KMS-11 (cell line): ENCODE measurements around the gene FILIP1.

Experiments used
- H2AFZ ChIP-seq: fragments of 200-600 bp; sonication (generic); 2 replicates; pipeline ENCODE4 v1.6.1; 2016; ENCODE audit warnings: antibody characterized with exemption, mixed run types, low read depth
- H3K27ac ChIP-seq: fragments of 200-600 bp; sonication (generic); 2 replicates; pipeline ENCODE4 v1.6.1; 2016; ENCODE audit warnings: mild to moderate bottlenecking, mixed run types
- H3K27me3 ChIP-seq: fragments of 200-600 bp; sonication (generic); 2 replicates; pipeline ENCODE4 v1.6.1; 2017; ENCODE audit warnings: mild to moderate bottlenecking, low read depth, mixed run types, moderate library complexity; ENCODE audit not compliant: insufficient read depth
- H3K36me3 ChIP-seq: fragments of 200-600 bp; sonication (generic); 2 replicates; pipeline ENCODE4 v1.6.1; 2017; ENCODE audit warnings: mild to moderate bottlenecking, mixed run types; ENCODE audit not compliant: insufficient read depth
- H3K4me1 ChIP-seq: fragments of 200-600 bp; sonication (generic); 2 replicates; pipeline ENCODE4 v1.6.1; 2016; ENCODE audit warnings: mild to moderate bottlenecking, low read depth, mixed run types; ENCODE audit not compliant: poor library complexity, severe bottlenecking
- H3K4me2 ChIP-seq: fragments of 200-600 bp; sonication (generic); 2 replicates; pipeline ENCODE4 v1.7.0; 2016; ENCODE audit warnings: mild to moderate bottlenecking, mixed run types
- H3K4me3 ChIP-seq: fragments of 200-600 bp; sonication (generic); IDR thresholded peaks from 2 replicates; pipeline ENCODE4 v1.6.1; 2017; ENCODE audit warnings: low read depth, low read length, mixed read lengths; ENCODE audit not compliant: insufficient read depth
- H3K79me2 ChIP-seq: fragments of 200-600 bp; sonication (generic); 2 replicates; pipeline ENCODE4 v1.6.1; 2016; ENCODE audit warnings: low read depth, mixed run types; ENCODE audit not compliant: insufficient read depth
- H3K9ac ChIP-seq: fragments of 200-600 bp; sonication (generic); 2 replicates; pipeline ENCODE4 v1.6.1; 2016; ENCODE audit warnings: mild to moderate bottlenecking, mixed run types
- H4K20me1 ChIP-seq: fragments of 200-600 bp; sonication (generic); 2 replicates; pipeline ENCODE4 v1.6.1; 2016; ENCODE audit warnings: mild to moderate bottlenecking, mixed run types; ENCODE audit not compliant: insufficient read depth
- TF ChIP-seq, protein P1 (sequence below): fragments of 200-600 bp; sonication (generic); conservative IDR thresholded peaks from 2 replicates; pipeline ENCODE4 v1.6.1; 2017; ENCODE audit warnings: low read depth, mild to moderate bottlenecking, antibody characterized with exemption, low read length, moderate library complexity, mixed read lengths

Gene FILIP1

DNA sequence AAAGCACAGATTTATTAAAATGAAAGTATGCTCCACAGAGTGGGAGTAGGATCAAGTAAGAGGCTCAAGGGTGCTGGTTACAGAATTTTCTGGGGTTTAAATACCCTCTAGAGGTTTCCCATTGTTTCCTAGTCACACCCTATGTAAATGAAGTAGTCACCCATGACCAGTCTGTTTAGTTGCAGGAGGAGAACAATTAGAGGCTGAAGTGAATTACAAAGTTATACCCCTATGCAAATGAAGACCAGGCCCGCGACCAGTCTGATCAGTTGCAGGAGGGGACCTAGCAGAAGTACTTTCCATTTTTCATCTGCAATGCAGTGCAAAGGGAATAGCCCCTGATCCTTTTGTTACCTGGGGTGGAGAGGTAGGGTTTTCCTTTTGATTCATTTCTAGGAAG is 11.8 kb upstream of the FILIP1 start:
- Histone ChIP-seq H3K27ac (no peak overlapping the region), H3K4me2 (no peak overlapping the region), H3K27me3 (no peaks in the 10 kb centered on the region), H2AFZ (no peak overlapping the region), H3K36me3 (no peaks in the 10 kb centered on the region), H3K4me3 (no peak overlapping the region), H3K9ac (no peak overlapping the region), H3K4me1 (no peaks in the 10 kb centered on the region), H3K79me2 (no peaks in the 10 kb centered on the region), H4K20me1 (no peaks in the 10 kb centered on the region)
- TF ChIP-seq, protein P1, sequence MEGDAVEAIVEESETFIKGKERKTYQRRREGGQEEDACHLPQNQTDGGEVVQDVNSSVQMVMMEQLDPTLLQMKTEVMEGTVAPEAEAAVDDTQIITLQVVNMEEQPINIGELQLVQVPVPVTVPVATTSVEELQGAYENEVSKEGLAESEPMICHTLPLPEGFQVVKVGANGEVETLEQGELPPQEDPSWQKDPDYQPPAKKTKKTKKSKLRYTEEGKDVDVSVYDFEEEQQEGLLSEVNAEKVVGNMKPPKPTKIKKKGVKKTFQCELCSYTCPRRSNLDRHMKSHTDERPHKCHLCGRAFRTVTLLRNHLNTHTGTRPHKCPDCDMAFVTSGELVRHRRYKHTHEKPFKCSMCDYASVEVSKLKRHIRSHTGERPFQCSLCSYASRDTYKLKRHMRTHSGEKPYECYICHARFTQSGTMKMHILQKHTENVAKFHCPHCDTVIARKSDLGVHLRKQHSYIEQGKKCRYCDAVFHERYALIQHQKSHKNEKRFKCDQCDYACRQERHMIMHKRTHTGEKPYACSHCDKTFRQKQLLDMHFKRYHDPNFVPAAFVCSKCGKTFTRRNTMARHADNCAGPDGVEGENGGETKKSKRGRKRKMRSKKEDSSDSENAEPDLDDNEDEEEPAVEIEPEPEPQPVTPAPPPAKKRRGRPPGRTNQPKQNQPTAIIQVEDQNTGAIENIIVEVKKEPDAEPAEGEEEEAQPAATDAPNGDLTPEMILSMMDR = no peak

DNA sequence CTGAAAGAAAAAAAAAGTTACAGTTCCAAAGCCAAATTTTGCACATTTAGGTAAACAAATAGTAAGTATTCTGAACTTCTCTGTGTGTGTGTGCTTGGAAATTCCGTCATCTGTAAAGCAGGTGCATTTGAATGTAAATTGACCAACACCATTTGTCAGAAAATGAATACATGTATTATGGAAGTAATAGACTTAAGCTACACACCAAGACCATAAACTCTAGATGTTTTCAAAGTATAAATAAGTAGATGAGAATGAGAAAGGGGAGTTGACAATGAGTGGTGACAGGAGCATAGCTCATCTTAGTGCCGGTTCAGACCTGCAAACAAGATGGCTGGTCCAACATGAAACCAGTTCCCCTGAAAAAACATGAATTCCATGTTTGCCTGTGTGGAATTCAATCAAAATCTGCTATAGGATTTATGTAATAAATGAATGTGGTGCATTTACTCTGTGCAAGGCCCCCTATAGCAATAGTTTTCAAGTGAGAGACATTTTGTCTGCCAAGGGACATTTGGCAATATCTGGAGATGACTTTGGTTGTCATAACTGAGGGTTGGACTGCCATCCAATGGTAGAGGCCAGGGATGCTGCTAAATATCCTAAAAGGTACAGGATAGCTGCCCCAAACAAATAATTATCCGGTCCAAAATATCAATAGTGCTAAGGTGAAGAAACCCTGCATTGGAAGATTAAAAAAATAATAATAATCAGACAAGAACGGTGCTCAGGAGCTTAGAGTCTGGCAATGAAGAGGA is 11.0 kb upstream of the FILIP1 start:
- no peak overlapping the region for H2AFZ ChIP-seq
- H3K79me2 ChIP-seq = no peaks in the 10 kb centered on the region
- H3K27me3 ChIP-seq = no peaks in the 10 kb centered on the region
- no peak overlapping the region for H3K9ac ChIP-seq
- TF ChIP-seq, protein P1 = no peak
- no peaks in the 10 kb centered on the region for H3K36me3 ChIP-seq
- no peak overlapping the region for H3K27ac ChIP-seq
- H3K4me1 ChIP-seq = no peaks in the 10 kb centered on the region
- H4K20me1 ChIP-seq = no peaks in the 10 kb centered on the region
- H3K4me2 ChIP-seq = no peak overlapping the region
- no peak overlapping the region for H3K4me3 ChIP-seq

DNA sequence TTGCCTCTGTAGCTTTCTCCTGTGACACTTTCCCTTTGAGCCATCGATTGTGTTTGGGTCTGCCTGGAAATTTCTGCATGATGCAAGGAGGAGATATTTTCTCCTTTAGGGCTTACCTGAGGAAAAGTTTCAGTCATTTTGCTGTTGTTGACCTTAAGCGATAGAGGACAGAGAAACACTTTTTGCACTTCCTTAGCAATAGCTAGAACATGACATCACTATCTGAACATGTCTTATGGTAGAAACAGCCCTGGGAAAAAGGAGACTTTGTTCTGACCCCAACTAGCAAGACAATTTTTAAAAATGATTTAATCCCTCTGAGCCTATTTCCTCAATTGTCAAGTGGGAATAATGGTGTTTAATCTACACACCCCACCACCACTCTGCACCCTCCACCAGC is 9.7 kb upstream of the FILIP1 start:
- H3K27ac ChIP-seq = no peak overlapping the region
- no peak overlapping the region for H3K4me3 ChIP-seq
- no peak overlapping the region for H2AFZ ChIP-seq
- no peaks in the 10 kb centered on the region for H3K4me1 ChIP-seq
- TF ChIP-seq, protein P1 = no peak
- H3K9ac ChIP-seq = no peak overlapping the region
- no peaks in the 10 kb centered on the region for H3K36me3 ChIP-seq
- H3K79me2 ChIP-seq = no peaks in the 10 kb centered on the region
- H3K27me3 ChIP-seq = no peaks in the 10 kb centered on the region
- no peaks in the 10 kb centered on the region for H4K20me1 ChIP-seq
- no peak overlapping the region for H3K4me2 ChIP-seq

DNA sequence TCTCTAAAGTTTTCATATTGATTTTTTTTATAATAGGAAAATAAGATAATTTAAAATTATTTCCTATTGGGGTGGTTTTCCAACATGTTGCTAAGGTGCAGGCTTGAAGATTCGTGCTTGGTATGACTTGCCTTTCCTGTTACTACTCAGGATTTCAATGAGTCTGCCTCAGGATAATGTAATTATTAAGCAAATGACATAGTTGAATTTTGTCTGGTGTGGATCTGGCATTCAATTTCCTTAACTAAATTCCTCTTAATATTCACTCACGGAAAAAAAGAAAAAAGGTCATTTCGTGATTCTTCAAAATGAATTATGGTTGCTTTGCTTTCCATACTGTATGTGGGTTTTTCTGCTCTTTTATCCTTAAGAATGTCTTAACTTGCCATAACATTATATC is 9.3 kb upstream of the FILIP1 start:
- Histone ChIP-seq H4K20me1 (no peaks in the 10 kb centered on the region), H2AFZ (no peak overlapping the region), H3K4me3 (no peak overlapping the region), H3K79me2 (no peaks in the 10 kb centered on the region), H3K4me2 (no peak overlapping the region), H3K4me1 (no peaks in the 10 kb centered on the region), H3K36me3 (no peaks in the 10 kb centered on the region), H3K27ac (no peak overlapping the region), H3K27me3 (no peaks in the 10 kb centered on the region), H3K9ac (no peak overlapping the region)
- TF ChIP-seq, protein P1 = no peak
